Aorta (tissue), 5 donors: ENCODE measurements around the gene AHSG. TPM values are rescaled to one million over a fixed set of nuclear protein-coding genes. Genes with fewer than 3 reads are reported as not detected.

Source experiments
- ATAC-seq: fragments of 200-7000 bp; cut with Tn5 transposase; one replicate; pipeline ENCODE4 v1.9.1; 2022; ENCODE audit warnings: moderate library complexity; ENCODE audit not compliant: low FRiP score
- DNase-seq, 2 donors: peaks; one replicate each; pipeline ENCODE4 v3.0.0-alpha.2; 2020
- H3K27ac ChIP-seq, 2 donors: one replicate each; pipeline ENCODE4 v1.5.1; 2013; ENCODE audit warnings: low read length in 2 of 2, mild to moderate bottlenecking in 2 of 2, moderate library complexity in 2 of 2, control low read depth in 1 of 2, inconsistent platforms in 1 of 2, low read depth in 1 of 2
- H3K27me3 ChIP-seq, 2 donors: one replicate each; pipeline ENCODE4 v1.6.1; 2013; ENCODE audit warnings: control low read depth in 1 of 2, low read length in 1 of 2, mild to moderate bottlenecking in 1 of 2, moderate library complexity in 1 of 2; ENCODE audit not compliant: insufficient read depth in 2 of 2, control insufficient read depth in 1 of 2
- H3K36me3 ChIP-seq, 2 donors: one replicate each; pipeline ENCODE4 v1.6.1; 2013; ENCODE audit warnings: control low read depth in 1 of 2, low read length in 1 of 2, mild to moderate bottlenecking in 1 of 2; ENCODE audit not compliant: insufficient read depth in 2 of 2, control insufficient read depth in 1 of 2
- H3K4me1 ChIP-seq, 2 donors: one replicate each; pipeline ENCODE4 v1.6.1; 2013; ENCODE audit warnings: low read length in 2 of 2, control low read depth in 1 of 2, mild to moderate bottlenecking in 1 of 2, moderate library complexity in 1 of 2; ENCODE audit not compliant: insufficient read depth in 2 of 2, control insufficient read depth in 1 of 2
- H3K4me3 ChIP-seq, 2 donors: one replicate each; pipeline ENCODE4 v1.5.1; 2013; ENCODE audit warnings: low read length in 2 of 2, control low read depth in 1 of 2, mild to moderate bottlenecking in 1 of 2
- H3K9me3 ChIP-seq: one replicate; pipeline ENCODE4 v1.6.1; 2013; ENCODE audit warnings: mild to moderate bottlenecking, low read length; ENCODE audit not compliant: control insufficient read depth
- WGBS, 2 donors: extraction: QIAGEN DNeasy Blood & Tissue Kit; methylation state at CpG; one replicate each; pipeline ENCODE4 v1.1.7; 2013; 5-methylcytosine and 5-hydroxymethylcytosine counted together
- intact Hi-C, 2 donors: fragments of 100-400 bp; cut with DNase I; formaldehyde crosslinking; loops; one replicate each; pipeline versions ENCODE4 v1.14.2 to v1.15.0; 2022
- polyA plus RNA-seq, 2 donors: library from polyadenylated mRNA; stranded (reverse); fragments of 200-250 nt; gene quantifications; one replicate each; pipeline ENCODE4 v1.2.3, GENCODE V29; 2013
- total RNA-seq, 2 donors: library from RNA; stranded (reverse); fragmentation: NEBNext Ultra II Directional; extraction: Animal tissue kit (Norgen Biotek cat#: 25700); gene quantifications; one replicate each; pipeline ENCODE4 v1.2.1, GENCODE V29; 2021
- donor health status: healthy with polysubstance abuse.
- donor health status: Bipolar disorder and iron deficiency.
- donor health status: DM: no; HTN: no; CAD: no.
- donor health status: DM: no; HTN: no; CAD: no.
- donor health status: DM: yes; HTN: yes; CAD: no.

Gene AHSG
- total and polyA plus RNA-seq, 4 donors: 0.13 TPM; not detected in 3

GRCh38 chr3:186618318-186618938 lies 5.6 kb downstream of the AHSG start:
- intact Hi-C loops: loop anchor here (5.0 to 10.0 kb wide), 4 partner anchors 166 to 636 kb away; partner anchors contain the start of gene EIF4A2 (in 1 of the 2)
- no peak overlapping the region for H3K4me3 ChIP-seq
- WGBS, 2 donors: 92 to 94% methylated on average over 8 of the region's 8 CpGs
- no peak overlapping the region for H3K27ac ChIP-seq
- H3K4me1 ChIP-seq: no peaks in the 10 kb centered on the region
- H3K36me3 ChIP-seq: no peaks in the 10 kb centered on the region
- peaks cover 0 to 2% of the 10 kb centered on the region in 2 donors for H3K27me3 ChIP-seq
- ATAC-seq (no peak), DNase-seq (no peak)
- no peaks in the 10 kb centered on the region for H3K9me3 ChIP-seq

GRCh38 chr3:186619787-186620212 lies 6.9 kb downstream of the AHSG start:
- Histone ChIP-seq H3K9me3 (no peaks in the 10 kb centered on the region), H3K4me1 (no peaks in the 10 kb centered on the region), H3K4me3 (no peak overlapping the region), H3K36me3 (no peaks in the 10 kb centered on the region), H3K27me3 (peaks cover 0 to 2% of the 10 kb centered on the region in 2 donors), H3K27ac (no peak overlapping the region)
- DNase-seq (no peak), ATAC-seq (no peak)
- WGBS, 2 donors: 88 to 90% methylated on average over 5 of the region's 5 CpGs
- intact Hi-C loops: loop anchor here (5.0 to 10.0 kb wide), 4 partner anchors 165 to 637 kb away; partner anchors contain the start of gene EIF4A2 (in 1 of the 2)

GRCh38 chr3:186620213-186621092 lies 7.6 kb downstream of the AHSG start:
- Histone ChIP-seq H3K36me3 (no peaks in the 10 kb centered on the region), H3K4me1 (no peaks in the 10 kb centered on the region), H3K27ac (no peak overlapping the region), H3K9me3 (no peaks in the 10 kb centered on the region), H3K4me3 (no peak overlapping the region), H3K27me3 (peaks cover 0 to 2% of the 10 kb centered on the region in 2 donors)
- intact Hi-C loops: no loop called here
- ATAC-seq (no peak), DNase-seq (no peak)
- WGBS, 2 donors: 86 to 90% methylated on average over 17 of the region's 17 CpGs

GRCh38 chr3:186621894-186622650 lies 9.2 kb downstream of the AHSG start:
- 77 to 86% methylated on average over 7 of the region's 7 CpGs for WGBS, 2 donors
- H3K27ac ChIP-seq: no peak overlapping the region
- H3K36me3 ChIP-seq: no peaks in the 10 kb centered on the region
- ATAC-seq (no peak), DNase-seq (no peak)
- H3K9me3 ChIP-seq: no peaks in the 10 kb centered on the region
- H3K4me3 ChIP-seq: no peak overlapping the region
- no peaks in the 10 kb centered on the region for H3K4me1 ChIP-seq
- H3K27me3 ChIP-seq: peaks cover 0 to 2% of the 10 kb centered on the region in 2 donors
- intact Hi-C loops: no loop called here

- Histone ChIP-seq H3K4me3 (no peak overlapping the region), H3K36me3 (no peaks in the 10 kb centered on the region), H3K27ac (no peak overlapping the region), H3K27me3 (peaks cover 0 to 2% of the 10 kb centered on the region in 2 donors), H3K9me3 (no peaks in the 10 kb centered on the region), H3K4me1 (no peaks in the 10 kb centered on the region)
- intact Hi-C loops: no loop called here
- DNase-seq (no peak), ATAC-seq (no peak)
- 31 to 59% methylated on average over 2 of the region's 2 CpGs for WGBS, 2 donors
Observed at GRCh38 chr3:186622651-186623310, 9.9 kb downstream of the AHSG start.

- Histone ChIP-seq H3K4me1 (no peaks in the 10 kb centered on the region), H3K9me3 (no peaks in the 10 kb centered on the region), H3K27me3 (peaks cover 0 to 2% of the 10 kb centered on the region in 2 donors), H3K36me3 (no peaks in the 10 kb centered on the region), H3K4me3 (no peak overlapping the region), H3K27ac (no peak overlapping the region)
- 77 to 84% methylated on average over 4 of the region's 4 CpGs for WGBS, 2 donors
- ATAC-seq (no peak), DNase-seq (no peak)
- intact Hi-C loops: no loop called here
Observed at GRCh38 chr3:186624598-186624997, 11.7 kb downstream of the AHSG start.

- Histone ChIP-seq H3K4me1 (no peaks in the 10 kb centered on the region), H3K36me3 (no peaks in the 10 kb centered on the region), H3K4me3 (no peak overlapping the region), H3K27me3 (peaks cover 0 to 2% of the 10 kb centered on the region in 2 donors), H3K27ac (no peak overlapping the region), H3K9me3 (no peaks in the 10 kb centered on the region)
- ATAC-seq: no peak
- WGBS, 2 donors: 71 to 92% methylated on average over 4 of the region's 4 CpGs
- intact Hi-C loops: no loop called here
- DNase-seq: no peak
Observed at GRCh38 chr3:186625600-186626042, 12.8 kb downstream of the AHSG start.

GRCh38 chr3:186626254-186626847 lies 13.5 kb downstream of the AHSG start:
- intact Hi-C loops: no loop called here
- ATAC-seq (no peak), DNase-seq (no peak)
- Histone ChIP-seq H3K27ac (no peak overlapping the region), H3K36me3 (no peaks in the 10 kb centered on the region), H3K4me3 (no peak overlapping the region), H3K9me3 (no peaks in the 10 kb centered on the region), H3K4me1 (no peaks in the 10 kb centered on the region), H3K27me3 (peaks cover 0 to 2% of the 10 kb centered on the region in 2 donors)
- WGBS, 2 donors: 70 to 73% methylated on average over 7 of the region's 7 CpGs
